Measurements from ENCODE around the gene MAST4.

Gene MAST4

GRCh38 chr5:66963559-66963971 is 367.4 kb downstream of the MAST4 start:
- DNase-seq (ENCODE audit: low read depth): no peak

- DNase-seq (ENCODE audit: low read depth): no peak
These were observed 370.2 kb downstream of the MAST4 start for GRCh38 chr5:66966439-66966838.

- no peak for DNase-seq (ENCODE audit: low read depth)
These were observed 370.9 kb downstream of the MAST4 start for GRCh38 chr5:66967102-66967501.

- no peak for DNase-seq (ENCODE audit: low read depth)
These were observed 371.7 kb downstream of the MAST4 start for GRCh38 chr5:66967826-66968262.

- no peak for DNase-seq (ENCODE audit: low read depth)
These were observed 373.3 kb downstream of the MAST4 start for GRCh38 chr5:66969484-66969883.

GRCh38 chr5:66969963-66970362 is 373.8 kb downstream of the MAST4 start:
- no peak for DNase-seq (ENCODE audit: low read depth)

GRCh38 chr5:66972004-66972403 is 375.8 kb downstream of the MAST4 start:
- DNase-seq (ENCODE audit: low read depth): no peak

GRCh38 chr5:66974256-66974655 is 378.1 kb downstream of the MAST4 start:
- no peak for DNase-seq (ENCODE audit: low read depth)

- no peak for DNase-seq (ENCODE audit: low read depth)
These were observed 379.9 kb downstream of the MAST4 start for GRCh38 chr5:66976108-66976507.

- no peak for DNase-seq (ENCODE audit: low read depth)
These were observed 383.5 kb downstream of the MAST4 start for GRCh38 chr5:66979738-66980137.

GRCh38 chr5:66981266-66982055 is 385.3 kb downstream of the MAST4 start:
- DNase-seq (ENCODE audit: low read depth): no peak

- DNase-seq (ENCODE audit: low read depth): no peak
These were observed 385.8 kb downstream of the MAST4 start for GRCh38 chr5:66982056-66982387.

- no peak for DNase-seq (ENCODE audit: low read depth)
These were observed 386.3 kb downstream of the MAST4 start for GRCh38 chr5:66982470-66982869.

GRCh38 chr5:66985417-66985816 is 389.2 kb downstream of the MAST4 start:
- no peak for DNase-seq (ENCODE audit: low read depth)

GRCh38 chr5:66986009-66986408 is 389.8 kb downstream of the MAST4 start:
- no peak for DNase-seq (ENCODE audit: low read depth)

- DNase-seq (ENCODE audit: low read depth): no peak
These were observed 390.3 kb downstream of the MAST4 start for GRCh38 chr5:66986534-66986933.

- no peak for DNase-seq (ENCODE audit: low read depth)
These were observed 390.9 kb downstream of the MAST4 start for GRCh38 chr5:66987126-66987525.

- no peak for DNase-seq (ENCODE audit: low read depth)
These were observed 391.3 kb downstream of the MAST4 start for GRCh38 chr5:66987540-66987939.

GRCh38 chr5:66987949-66988838 is 392.0 kb downstream of the MAST4 start:
- no peak for DNase-seq (ENCODE audit: low read depth)

GRCh38 chr5:66989286-66989685 is 393.1 kb downstream of the MAST4 start:
- no peak for DNase-seq (ENCODE audit: low read depth)

GRCh38 chr5:66989781-66990180 is 393.6 kb downstream of the MAST4 start:
- no peak for DNase-seq (ENCODE audit: low read depth)

- DNase-seq (ENCODE audit: low read depth): no peak
These were observed 395.6 kb downstream of the MAST4 start for GRCh38 chr5:66991746-66992145.

- no peak for DNase-seq (ENCODE audit: low read depth)
These were observed 396.4 kb downstream of the MAST4 start for GRCh38 chr5:66992547-66992946.

All from stimulated activated CD4-positive, alpha-beta T cell treated with anti-CD3 and anti-CD28 coated beads, Interleukin-2, amount 100 ng/mL, for 4 hours (primary cell).